HG02973 (cell line): ENCODE results near the gene ANP32B.

Experiments
- ATAC-seq: cut with Tn5 transposase; IDR thresholded peaks from one replicate; pipeline ENCODE4 v1.9.1; 2021; ENCODE audit warnings: moderate library complexity; ENCODE audit not compliant: unreplicated experiment

ANP32B gene

GRCh38 chr9:98057138-98057799 is 74.1 kb downstream of the ANP32B start:
- ATAC-seq, result no peak

GRCh38 chr9:98062161-98062560 is 79.0 kb downstream of the ANP32B start:
- ATAC-seq, result no peak

GRCh38 chr9:98064623-98065392 is 81.7 kb downstream of the ANP32B start:
- ATAC-seq, result no peak
